Activated B cell treated with CpG ODN at 0.5 μM for 24 hours (primary cell): Measurements from ENCODE around the gene LUZP4. TPM values are rescaled to one million over a fixed set of nuclear protein-coding genes. Genes with fewer than 3 reads are reported as not detected.

Experiments used
- ATAC-seq: fragments of 200-7000 bp; cut with Tn5 transposase; one replicate; pipeline ENCODE4 v1.10.0; 2021; ENCODE audit warnings: low read depth, mild to moderate bottlenecking, moderate library complexity
- CTCF ChIA-PET: fragments of 350-600 bp; sonication (Branson Sonifier 250); formaldehyde crosslinking; loops from one replicate; lab custom pipeline; 2021; ENCODE audit warnings: antibody characterized with exemption; lab: Charles Lee
- POLR2A ChIA-PET: fragments of 350-600 bp; sonication (Branson Sonifier 250); formaldehyde crosslinking; loops from one replicate; lab custom pipeline; 2021; ENCODE audit warnings: antibody characterized with exemption; lab: Charles Lee
- DNase-seq: peaks from one replicate; pipeline ENCODE4 v3.0.0; 2022
- H3K27ac Mint-ChIP-seq: one replicate; pipeline ENCODE4 v1.8.0; 2020; ENCODE audit warnings: mixed read lengths
- H3K27me3 Mint-ChIP-seq: one replicate; pipeline ENCODE4 v1.8.0; 2021; ENCODE audit warnings: mixed read lengths
- H3K36me3 Mint-ChIP-seq: one replicate; pipeline ENCODE4 v1.8.0; 2021; ENCODE audit warnings: low read depth, mixed read lengths
- H3K4me1 Mint-ChIP-seq: one replicate; pipeline ENCODE4 v1.8.0; 2021; ENCODE audit warnings: mixed read lengths
- H3K4me3 Mint-ChIP-seq: one replicate; pipeline ENCODE4 v1.8.0; 2020; ENCODE audit warnings: mild to moderate bottlenecking, mixed read lengths
- H3K9me3 Mint-ChIP-seq: one replicate; pipeline ENCODE4 v1.8.0; 2020; ENCODE audit warnings: mixed read lengths
- CTCF ChIP-seq: fragments of 200-600 bp; IDR thresholded peaks from one replicate; pipeline ENCODE4 v1.8.0; 2022; ENCODE audit warnings: antibody characterized with exemption, mild to moderate bottlenecking
- intact Hi-C: fragments of 100-400 bp; cut with micrococcal nuclease; formaldehyde crosslinking; loops from one replicate; pipeline ENCODE4 v1.15.1; 2024
- total RNA-seq: library from RNA; stranded (reverse); gene quantifications from 2 replicates; pipeline ENCODE4 v1.2.3, GENCODE V29; 2022

LUZP4 gene
- total RNA-seq, 1 donor from 2014 or later = not detected

- Mint-ChIP-seq H3K27me3 (no peaks in the 10 kb centered on the region), H3K9me3 (no peaks in the 10 kb centered on the region), H3K36me3 (no peaks in the 10 kb centered on the region), H3K4me1 (no peaks in the 10 kb centered on the region), H3K4me3 (no peak overlapping the region), H3K27ac (no peak overlapping the region)
- CTCF ChIA-PET = no interaction called here
- intact Hi-C loops = no loop called here
- POLR2A ChIA-PET = no interaction called here
- TF ChIP-seq CTCF = no peak
- ATAC-seq (no peak), DNase-seq (no peak)
Observed at GRCh38 chrX:115259238-115259875, 30.2 kb upstream of the LUZP4 start.

GRCh38 chrX:115260330-115260729 is 29.2 kb upstream of the LUZP4 start:
- no peaks in the 10 kb centered on the region for H3K27me3 Mint-ChIP-seq
- no peak overlapping the region for H3K4me3 Mint-ChIP-seq
- ChIA-PET CTCF (no interaction called here), POLR2A (no interaction called here)
- no peaks in the 10 kb centered on the region for H3K36me3 Mint-ChIP-seq
- ATAC-seq (no peak), DNase-seq (no peak)
- no peak overlapping the region for H3K27ac Mint-ChIP-seq
- no peaks in the 10 kb centered on the region for H3K4me1 Mint-ChIP-seq
- intact Hi-C loops = no loop called here
- no peak for TF ChIP-seq CTCF
- H3K9me3 Mint-ChIP-seq = no peaks in the 10 kb centered on the region

- CTCF ChIA-PET = no interaction called here
- intact Hi-C loops = no loop called here
- POLR2A ChIA-PET = no interaction called here
- Mint-ChIP-seq H3K36me3 (no peaks in the 10 kb centered on the region), H3K27ac (no peak overlapping the region), H3K4me3 (no peak overlapping the region), H3K27me3 (no peaks in the 10 kb centered on the region), H3K4me1 (no peaks in the 10 kb centered on the region), H3K9me3 (no peaks in the 10 kb centered on the region)
- ATAC-seq (no peak), DNase-seq (no peak)
- TF ChIP-seq CTCF = no peak
Observed at GRCh38 chrX:115261148-115261547, 28.4 kb upstream of the LUZP4 start.

GRCh38 chrX:115264009-115264408 is 25.5 kb upstream of the LUZP4 start:
- no peak for ATAC-seq
- Mint-ChIP-seq H3K27me3 (no peaks in the 10 kb centered on the region), H3K27ac (no peak overlapping the region), H3K4me1 (no peaks in the 10 kb centered on the region), H3K9me3 (no peaks in the 10 kb centered on the region), H3K4me3 (no peak overlapping the region), H3K36me3 (no peaks in the 10 kb centered on the region)
- intact Hi-C loops = no loop called here
- no peak for TF ChIP-seq CTCF
- no peak for DNase-seq
- ChIA-PET POLR2A (no interaction called here), CTCF (no interaction called here)

GRCh38 chrX:115266300-115266699 is 23.2 kb upstream of the LUZP4 start:
- DNase-seq (no peak), ATAC-seq (no peak)
- H3K9me3 Mint-ChIP-seq = no peaks in the 10 kb centered on the region
- intact Hi-C loops = no loop called here
- no peak overlapping the region for H3K27ac Mint-ChIP-seq
- ChIA-PET POLR2A (no interaction called here), CTCF (no interaction called here)
- TF ChIP-seq CTCF = no peak
- no peaks in the 10 kb centered on the region for H3K36me3 Mint-ChIP-seq
- no peak overlapping the region for H3K4me3 Mint-ChIP-seq
- H3K4me1 Mint-ChIP-seq = no peaks in the 10 kb centered on the region
- H3K27me3 Mint-ChIP-seq = no peaks in the 10 kb centered on the region
